Measurements from ENCODE around the gene CRYBG2. TPM values are rescaled to one million over a fixed set of nuclear protein-coding genes. Genes with fewer than 3 reads are reported as not detected.

The CRYBG2 gene
- total and polyA plus RNA-seq, 2 of the 13 experiments (the other 11 are each of a cell fraction or from before 2014, with no cell fraction given) = 1.3 to 2.9 TPM

DNA sequence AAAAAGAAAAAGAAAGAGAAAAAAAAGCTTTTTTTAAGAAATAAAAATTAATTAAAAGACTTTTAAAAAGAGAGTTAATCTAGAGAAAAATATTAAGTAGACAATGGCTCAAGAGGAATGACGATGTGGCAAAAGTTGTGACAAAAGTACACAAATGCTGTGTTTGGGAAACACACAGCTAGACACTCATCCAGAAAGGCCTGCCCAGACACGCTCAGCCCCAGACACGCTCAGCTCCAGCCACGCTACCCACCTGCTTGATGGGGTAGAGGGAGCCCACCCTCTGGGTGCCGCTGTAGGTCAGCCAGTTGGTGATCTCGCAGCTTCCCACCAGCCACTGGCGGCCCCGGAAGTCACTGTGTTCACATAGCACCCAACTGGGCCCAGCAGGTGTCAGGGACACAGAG is 26.0 kb downstream of the CRYBG2 start (continued):
- TF ChIP-seq, protein P1, sequence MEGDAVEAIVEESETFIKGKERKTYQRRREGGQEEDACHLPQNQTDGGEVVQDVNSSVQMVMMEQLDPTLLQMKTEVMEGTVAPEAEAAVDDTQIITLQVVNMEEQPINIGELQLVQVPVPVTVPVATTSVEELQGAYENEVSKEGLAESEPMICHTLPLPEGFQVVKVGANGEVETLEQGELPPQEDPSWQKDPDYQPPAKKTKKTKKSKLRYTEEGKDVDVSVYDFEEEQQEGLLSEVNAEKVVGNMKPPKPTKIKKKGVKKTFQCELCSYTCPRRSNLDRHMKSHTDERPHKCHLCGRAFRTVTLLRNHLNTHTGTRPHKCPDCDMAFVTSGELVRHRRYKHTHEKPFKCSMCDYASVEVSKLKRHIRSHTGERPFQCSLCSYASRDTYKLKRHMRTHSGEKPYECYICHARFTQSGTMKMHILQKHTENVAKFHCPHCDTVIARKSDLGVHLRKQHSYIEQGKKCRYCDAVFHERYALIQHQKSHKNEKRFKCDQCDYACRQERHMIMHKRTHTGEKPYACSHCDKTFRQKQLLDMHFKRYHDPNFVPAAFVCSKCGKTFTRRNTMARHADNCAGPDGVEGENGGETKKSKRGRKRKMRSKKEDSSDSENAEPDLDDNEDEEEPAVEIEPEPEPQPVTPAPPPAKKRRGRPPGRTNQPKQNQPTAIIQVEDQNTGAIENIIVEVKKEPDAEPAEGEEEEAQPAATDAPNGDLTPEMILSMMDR (CRISPR knock-in tag; IDR thresholded peaks at IDR 0.05) = peak; percentile 67
- no peak for TF ChIP-seq ZMYM2 (CRISPR knock-in tag; IDR thresholded peaks at IDR 0.05)

DNA sequence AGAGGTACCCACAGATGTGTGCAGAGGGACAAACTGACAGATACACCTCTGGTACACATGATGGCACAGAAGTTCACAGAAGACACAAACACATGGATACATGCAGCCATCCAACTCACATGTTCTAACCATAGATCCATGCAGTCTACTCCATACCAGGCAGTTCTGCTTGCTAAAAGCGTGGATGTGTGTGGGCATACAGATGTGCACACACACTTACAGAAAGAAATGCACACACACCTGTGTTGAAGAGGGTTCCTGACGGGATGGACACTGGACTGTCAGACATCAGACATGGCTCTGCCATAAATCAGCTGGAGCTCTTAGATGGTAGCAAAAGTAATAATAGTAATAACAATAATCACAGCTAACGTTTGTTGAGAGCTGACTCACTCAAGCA is 29.4 kb downstream of the CRYBG2 start:
- no peak for ATAC-seq
- H4K20me1 ChIP-seq (ENCODE audit: insufficient read depth, low read length) = no peaks in the 10 kb centered on the region
- intact Hi-C loops (cut with micrococcal nuclease; ENCODE audit: unreplicated experiment) = no loop called here
- no peaks in the 10 kb centered on the region for H3K9me3 ChIP-seq (ENCODE audit: low read length)
- ChIA-PET CTCF (ENCODE audit: low intra/inter-chr PET ratio, low total read pairs) (no interaction called here), POLR2A (no interaction called here)
- no peaks in the 10 kb centered on the region for H3K36me3 ChIP-seq (replicated peaks in 1 of 2; ENCODE audit: control insufficient read depth in 1 of 2, insufficient read depth in 2 of 2, low read length in 2 of 2)
- no peak overlapping the region for H3K4me2 ChIP-seq (ENCODE audit: low read depth, low read length)
- 89% methylated on average over 3 of the region's 3 CpGs for WGBS (ENCODE audit: low lambda C conversion rate)
- H2AFZ ChIP-seq (ENCODE audit: low read length) = no peak overlapping the region
- in situ Hi-C loops (cut with HindIII; ENCODE audit: extremely low pct_ligation_motif_present, low pct_unique_long_range_greater_than_20kb) = loop anchor here (5.0 kb wide), 2 partner anchors 38 to 42 kb away; partner anchors contain the start of gene SH3BGRL3
- H3K27me3 ChIP-seq (ENCODE audit: control insufficient read depth in 1 of 2, insufficient read depth in 2 of 2, low read length in 2 of 2) = no peaks in the 10 kb centered on the region
- no peak overlapping the region for H3K9ac ChIP-seq (ENCODE audit: insufficient read depth, low read depth, low read length)
- no peak overlapping the region for H3K27ac ChIP-seq (ENCODE audit: extremely low read length, insufficient read depth, low read length)
- no TSS peak for BruUV-seq (replicated peaks)
- no peak for DNase-seq (ENCODE audit: low spot score)
- H3K4me3 ChIP-seq (replicated peaks in 1 of 3; ENCODE audit: insufficient read depth in 1 of 3, low read depth in 2 of 3, low read length in 3 of 3) = no peak overlapping the region
- FAIRE-seq = no peak
- H3K79me2 ChIP-seq (ENCODE audit: insufficient read depth, low read length) = no peaks in the 10 kb centered on the region
- H3K4me1 ChIP-seq (ENCODE audit: insufficient read depth, low read length) = no peaks in the 10 kb centered on the region
- TF ChIP-seq ZNF75D (CRISPR knock-in tag; IDR thresholded peaks at IDR 0.05; ENCODE audit: borderline replicate concordance) (no peak), ZNF10 (CRISPR knock-in tag; IDR thresholded peaks at IDR 0.05; ENCODE audit: borderline replicate concordance, low read depth) (no peak), ARHGAP35 (CRISPR knock-in tag; IDR thresholded peaks at IDR 0.05; ENCODE audit: borderline replicate concordance) (no peak)
- TF ChIP-seq, protein P2, sequence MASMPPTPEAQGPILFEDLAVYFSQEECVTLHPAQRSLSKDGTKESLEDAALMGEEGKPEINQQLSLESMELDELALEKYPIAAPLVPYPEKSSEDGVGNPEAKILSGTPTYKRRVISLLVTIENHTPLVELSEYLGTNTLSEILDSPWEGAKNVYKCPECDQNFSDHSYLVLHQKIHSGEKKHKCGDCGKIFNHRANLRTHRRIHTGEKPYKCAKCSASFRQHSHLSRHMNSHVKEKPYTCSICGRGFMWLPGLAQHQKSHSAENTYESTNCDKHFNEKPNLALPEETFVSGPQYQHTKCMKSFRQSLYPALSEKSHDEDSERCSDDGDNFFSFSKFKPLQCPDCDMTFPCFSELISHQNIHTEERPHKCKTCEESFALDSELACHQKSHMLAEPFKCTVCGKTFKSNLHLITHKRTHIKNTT (CRISPR knock-in tag; IDR thresholded peaks at IDR 0.05) = no peak
- TF ChIP-seq, protein P3, sequence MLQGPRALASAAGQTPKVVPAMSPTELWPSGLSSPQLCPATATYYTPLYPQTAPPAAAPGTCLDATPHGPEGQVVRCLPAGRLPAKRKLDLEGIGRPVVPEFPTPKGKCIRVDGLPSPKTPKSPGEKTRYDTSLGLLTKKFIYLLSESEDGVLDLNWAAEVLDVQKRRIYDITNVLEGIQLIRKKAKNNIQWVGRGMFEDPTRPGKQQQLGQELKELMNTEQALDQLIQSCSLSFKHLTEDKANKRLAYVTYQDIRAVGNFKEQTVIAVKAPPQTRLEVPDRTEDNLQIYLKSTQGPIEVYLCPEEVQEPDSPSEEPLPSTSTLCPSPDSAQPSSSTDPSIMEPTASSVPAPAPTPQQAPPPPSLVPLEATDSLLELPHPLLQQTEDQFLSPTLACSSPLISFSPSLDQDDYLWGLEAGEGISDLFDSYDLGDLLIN (CRISPR knock-in tag; IDR thresholded peaks at IDR 0.05; ENCODE audit: borderline replicate concordance) = no peak
- TF ChIP-seq, protein P4, sequence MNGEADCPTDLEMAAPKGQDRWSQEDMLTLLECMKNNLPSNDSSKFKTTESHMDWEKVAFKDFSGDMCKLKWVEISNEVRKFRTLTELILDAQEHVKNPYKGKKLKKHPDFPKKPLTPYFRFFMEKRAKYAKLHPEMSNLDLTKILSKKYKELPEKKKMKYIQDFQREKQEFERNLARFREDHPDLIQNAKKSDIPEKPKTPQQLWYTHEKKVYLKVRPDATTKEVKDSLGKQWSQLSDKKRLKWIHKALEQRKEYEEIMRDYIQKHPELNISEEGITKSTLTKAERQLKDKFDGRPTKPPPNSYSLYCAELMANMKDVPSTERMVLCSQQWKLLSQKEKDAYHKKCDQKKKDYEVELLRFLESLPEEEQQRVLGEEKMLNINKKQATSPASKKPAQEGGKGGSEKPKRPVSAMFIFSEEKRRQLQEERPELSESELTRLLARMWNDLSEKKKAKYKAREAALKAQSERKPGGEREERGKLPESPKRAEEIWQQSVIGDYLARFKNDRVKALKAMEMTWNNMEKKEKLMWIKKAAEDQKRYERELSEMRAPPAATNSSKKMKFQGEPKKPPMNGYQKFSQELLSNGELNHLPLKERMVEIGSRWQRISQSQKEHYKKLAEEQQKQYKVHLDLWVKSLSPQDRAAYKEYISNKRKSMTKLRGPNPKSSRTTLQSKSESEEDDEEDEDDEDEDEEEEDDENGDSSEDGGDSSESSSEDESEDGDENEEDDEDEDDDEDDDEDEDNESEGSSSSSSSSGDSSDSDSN (CRISPR knock-in tag; IDR thresholded peaks at IDR 0.05) = no peak
